HCT116 (cell line): Measurements from ENCODE around the gene SLK. TPM values are rescaled to one million over a fixed set of nuclear protein-coding genes. Genes with fewer than 3 reads are reported as not detected.

Experiments used
- ATAC-seq: fragments of 200-7000 bp; cut with Tn5 transposase; 2 replicates; pipeline ENCODE4 v1.9.1; 2020; ENCODE audit warnings: mild to moderate bottlenecking, moderate library complexity
- BruUV-seq: library from RNA; stranded (reverse); fragments of 400-500 nt; replicated peaks from 2 replicates; lab custom pipeline; 2021; lab: Mats Ljungman, UMichigan
- CTCF ChIA-PET: fragments of 300-600 bp; sonication (Branson Sonifier 250); formaldehyde crosslinking; loops from one replicate; lab custom pipeline; 2021; ENCODE audit warnings: antibody characterized with exemption; lab: Charles Lee
- POLR2A ChIA-PET: fragments of 300-600, 350-600 bp; sonication (Branson Sonifier 250); formaldehyde crosslinking; loops from one replicate; lab custom pipeline; 2021; ENCODE audit warnings: antibody characterized with exemption; lab: Charles Lee
- RAD21 ChIA-PET, 2 experiments: fragments of 300-600 bp; sonication (Branson Sonifier 250); formaldehyde crosslinking; loops; one replicate each; lab custom pipeline; 2023; ENCODE audit warnings: low total read pairs in 2 of 2; ENCODE audit not compliant: uncharacterized antibody in 2 of 2, unreplicated experiment in 2 of 2, low non-redundant PET in 1 of 2; lab: Charles Lee
- DNase-seq: peaks from one replicate; pipeline ENCODE4 v3.0.0-alpha.2; 2010; ENCODE audit warnings: low read depth, low spot score
- H2AFZ ChIP-seq: fragments of 200-600 bp; shearing (Covaris generic), sonication (generic); 2 replicates; pipeline ENCODE4 v1.6.1; 2017; ENCODE audit warnings: low read depth, mixed run types, mixed read lengths, antibody characterized with exemption, low read length; ENCODE audit not compliant: poor library complexity, severe bottlenecking
- H3K27ac ChIP-seq: 2 replicates; pipeline ENCODE4 v1.5.1; 2012; ENCODE audit warnings: low read depth, low read length
- H3K27me3 ChIP-seq: fragments of 200-600 bp; sonication (generic); 2 replicates; pipeline ENCODE4 v1.6.1; 2016; ENCODE audit warnings: mixed run types, low read length, mixed read lengths; ENCODE audit not compliant: insufficient read depth
- H3K36me3 ChIP-seq, 2 experiments: fragments of 200-500 bp in 1 of 2; fragments of 200-600 bp in 1 of 2; sonication (Bioruptor generic) in 1 of 2; sonication (generic) in 1 of 2; 2 replicates each; pipeline versions ENCODE4 v1.5.1 to v1.6.1; 2014 to 2016; ENCODE audit warnings: low read length in 2 of 2, inconsistent platforms in 1 of 2, mixed read lengths in 1 of 2, mixed run types in 1 of 2; ENCODE audit not compliant: insufficient read depth in 2 of 2, control insufficient read depth in 1 of 2
- H3K4me1 ChIP-seq, 2 experiments: fragments of 200-600 bp in 1 of 2; sonication (generic) in 1 of 2; 2 replicates each; pipeline versions ENCODE4 v1.5.1 to v1.6.1; 2012 to 2017; ENCODE audit warnings: low read length in 2 of 2, inconsistent platforms in 1 of 2, mild to moderate bottlenecking in 1 of 2, mixed read lengths in 1 of 2, mixed run types in 1 of 2, moderate library complexity in 1 of 2; ENCODE audit not compliant: insufficient read depth in 2 of 2, control insufficient read depth in 1 of 2
- H3K4me2 ChIP-seq: fragments of 200-600 bp; sonication (generic); 2 replicates; pipeline ENCODE4 v1.6.1; 2017; ENCODE audit warnings: mixed run types, low read length, mixed read lengths
- H3K4me3 ChIP-seq, 2 experiments: fragments of 200-600 bp in 1 of 2; sonication (generic) in 1 of 2; replicated peaks in 1 of 2; 2 replicates each; pipeline ENCODE4 v1.5.1; 2011 to 2016; ENCODE audit warnings: low read length in 2 of 2, control low read depth in 1 of 2, low read depth in 1 of 2, mild to moderate bottlenecking in 1 of 2, mixed read lengths in 1 of 2, mixed run types in 1 of 2
- H3K79me2 ChIP-seq: fragments of 200-600 bp; sonication (generic); 2 replicates; pipeline ENCODE4 v1.6.1; 2017; ENCODE audit warnings: mild to moderate bottlenecking, mixed run types, low read length, moderate library complexity, mixed read lengths; ENCODE audit not compliant: insufficient read depth
- H3K9ac ChIP-seq: fragments of 200-600 bp; sonication (generic); 2 replicates; pipeline ENCODE4 v1.6.1; 2016; ENCODE audit warnings: low read length, mixed read lengths
- H3K9me2 ChIP-seq: fragments of 200-600 bp; sonication (generic), shearing (Covaris generic); 2 replicates; pipeline ENCODE4 v1.6.1; 2017; ENCODE audit warnings: mixed run types, mild to moderate bottlenecking, moderate library complexity; ENCODE audit not compliant: insufficient read depth
- H3K9me3 ChIP-seq, 2 experiments: fragments of 200-500 bp in 1 of 2; fragments of 200-600 bp in 1 of 2; sonication (Bioruptor generic) in 1 of 2; sonication (generic) in 1 of 2; 2 replicates each; pipeline ENCODE4 v1.6.1; 2014 to 2017; ENCODE audit warnings: low read length in 2 of 2, mixed read lengths in 2 of 2, inconsistent platforms in 1 of 2, low read depth in 1 of 2, mild to moderate bottlenecking in 1 of 2, mixed run types in 1 of 2, moderate library complexity in 1 of 2; ENCODE audit not compliant: control insufficient read depth in 1 of 2, insufficient read depth in 1 of 2
- H4K20me1 ChIP-seq: fragments of 200-600 bp; sonication (generic), shearing (Covaris generic); 2 replicates; pipeline ENCODE4 v1.6.1; 2017; ENCODE audit warnings: mixed run types, mild to moderate bottlenecking, moderate library complexity; ENCODE audit not compliant: insufficient read depth
- CBX3 ChIP-seq: IDR thresholded peaks from 2 replicates; pipeline ENCODE4 v1.6.1; 2012; ENCODE audit warnings: low read depth
- CEBPB ChIP-seq: IDR thresholded peaks from 2 replicates; pipeline ENCODE4 v1.6.1; 2012; ENCODE audit warnings: low read depth
- EGR1 ChIP-seq: IDR thresholded peaks from 2 replicates; pipeline ENCODE4 v1.6.1; 2012; ENCODE audit warnings: low read depth
- JUND ChIP-seq: IDR thresholded peaks from 2 replicates; pipeline ENCODE4 v1.6.1; 2012
- POLR2A ChIP-seq: IDR thresholded peaks from 2 replicates; pipeline ENCODE4 v1.7.0; 2011; ENCODE audit warnings: borderline replicate concordance; ENCODE audit not compliant: insufficient read depth, insufficient read length; ENCODE audit errors: extremely low read depth
- POLR2AphosphoS5 ChIP-seq: IDR thresholded peaks from 2 replicates; pipeline ENCODE4 v1.6.1; 2011; ENCODE audit warnings: mild to moderate bottlenecking, low read depth, low read length, moderate library complexity
- SIN3A ChIP-seq: IDR thresholded peaks from 2 replicates; pipeline ENCODE4 v1.6.1; 2012; ENCODE audit warnings: low read depth
- SRF ChIP-seq: IDR thresholded peaks from 2 replicates; pipeline ENCODE4 v1.6.1; 2012; ENCODE audit warnings: low read depth
- TCF7L2 ChIP-seq: IDR thresholded peaks from 2 replicates; pipeline ENCODE4 v1.7.0; 2011; ENCODE audit warnings: borderline replicate concordance, inconsistent platforms; ENCODE audit not compliant: insufficient read depth, insufficient read length; ENCODE audit errors: extremely low read depth
- YY1 ChIP-seq: IDR thresholded peaks from 2 replicates; pipeline ENCODE4 v1.6.1; 2011; ENCODE audit warnings: low read length, low read depth, moderate library complexity, mild to moderate bottlenecking; ENCODE audit not compliant: insufficient replicate concordance; ENCODE audit errors: extremely low read depth
- ZFX ChIP-seq: fragments of 450-650 bp; IDR thresholded peaks from 2 replicates; pipeline ENCODE4 v1.6.1; 2017
- ZNF274 ChIP-seq: fragments of 200-500 bp; sonication (Bioruptor generic); IDR thresholded peaks from 2 replicates; pipeline ENCODE4 v1.6.1; 2014; ENCODE audit warnings: mild to moderate bottlenecking, low read depth, low read length, inconsistent platforms
- intact Hi-C: fragments of 100-400 bp; cut with micrococcal nuclease; formaldehyde crosslinking; loops from 2 replicates; pipeline ENCODE4 v1.10.0; 2022
- total RNA-seq: library from RNA; stranded (reverse); gene quantifications from one replicate; pipeline ENCODE4 v1.2.1, GENCODE V29; 2021; ENCODE audit not compliant: unreplicated experiment
- TF ChIP-seq, protein P1 (sequence below): IDR thresholded peaks from 2 replicates; pipeline ENCODE4 v1.6.1; 2012

Gene SLK
- total RNA-seq, 1 experiment from 2014 or later: 44.2 TPM

DNA sequence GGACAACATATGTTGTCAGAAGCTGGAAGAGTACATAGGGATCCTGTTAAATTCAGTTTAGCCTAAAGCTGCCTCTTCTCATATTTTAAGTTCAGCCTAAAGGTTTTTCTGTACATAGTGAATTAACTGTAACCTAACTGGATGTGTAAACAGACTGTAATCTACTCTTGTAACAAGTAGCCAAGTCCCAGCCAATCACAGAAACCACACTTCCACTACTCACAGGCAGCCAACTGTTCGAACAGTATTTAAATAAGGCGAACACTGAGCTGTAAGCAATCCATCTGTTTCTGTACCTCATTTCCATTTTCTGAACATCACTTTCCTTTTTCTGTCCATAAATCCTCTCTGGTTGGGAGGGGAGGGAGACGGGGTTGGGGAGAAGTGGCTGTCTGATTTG is 34.0 kb upstream of the SLK start:
- CTCF ChIA-PET: no interaction called here
- no peak for ATAC-seq
- Histone ChIP-seq H4K20me1 (no peaks in the 10 kb centered on the region), H3K9me3 (no peaks in the 10 kb centered on the region)
- no peak for DNase-seq
- TF ChIP-seq CBX3 (no peak), CEBPB (no peak), SIN3A (no peak), JUND (no peak)
- TF ChIP-seq, all 23 proteins: peak for 0
- BruUV-seq: no TSS peak
- H3K4me1 ChIP-seq: no peaks in the 10 kb centered on the region
- RAD21 ChIA-PET: interaction anchor here in 1 of 2 experiments (0.8 kb wide), 1 partner anchor 45 kb away, joined by 3 read pairs; no protein-coding TSS in a partner anchor
- no peaks in the 10 kb centered on the region for H3K36me3 ChIP-seq
- H3K9ac ChIP-seq: no peak overlapping the region
- H3K4me2 ChIP-seq: no peak overlapping the region
- H3K9me2 ChIP-seq: no peaks in the 10 kb centered on the region
- no peak overlapping the region for H3K4me3 ChIP-seq
- H2AFZ ChIP-seq: no peak overlapping the region
- H3K27ac ChIP-seq: no peak overlapping the region
- H3K27me3 ChIP-seq: no peaks in the 10 kb centered on the region
- POLR2A ChIA-PET: no interaction called here
- intact Hi-C loops: no loop called here
- H3K79me2 ChIP-seq: no peaks in the 10 kb centered on the region

GRCh38 chr10:103933557-103934121 is 33.3 kb upstream of the SLK start:
- Histone ChIP-seq H3K9ac (no peak overlapping the region), H3K9me2 (no peaks in the 10 kb centered on the region), H3K79me2 (no peaks in the 10 kb centered on the region), H3K4me2 (no peak overlapping the region), H4K20me1 (no peaks in the 10 kb centered on the region), H2AFZ (no peak overlapping the region), H3K9me3 (no peaks in the 10 kb centered on the region), H3K27ac (no peak overlapping the region), H3K27me3 (no peaks in the 10 kb centered on the region), H3K4me3 (no peak overlapping the region), H3K4me1 (no peaks in the 10 kb centered on the region), H3K36me3 (no peaks in the 10 kb centered on the region)
- ChIA-PET CTCF (no interaction called here), RAD21 (no interaction called here), POLR2A (no interaction called here)
- BruUV-seq: no TSS peak
- DNase-seq: no peak
- intact Hi-C loops: no loop called here
- no peak for ATAC-seq
- TF ChIP-seq ZNF274 (no peak), SRF (no peak), TCF7L2 (no peak), EGR1 (no peak), CBX3 (no peak), POLR2AphosphoS5 (no peak), ZFX (no peak), JUND (no peak), CEBPB (no peak), YY1 (no peak), POLR2A (no peak), SIN3A (no peak)
- TF ChIP-seq, protein P1, sequence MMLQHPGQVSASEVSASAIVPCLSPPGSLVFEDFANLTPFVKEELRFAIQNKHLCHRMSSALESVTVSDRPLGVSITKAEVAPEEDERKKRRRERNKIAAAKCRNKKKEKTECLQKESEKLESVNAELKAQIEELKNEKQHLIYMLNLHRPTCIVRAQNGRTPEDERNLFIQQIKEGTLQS: no peak
